Thyroid gland (tissue), 4 donors: Measurements from ENCODE around the gene DCANP1.

Experiments used
- POLR2A ChIP-seq, 2 donors: fragments of 450-650 bp; IDR thresholded peaks; one replicate each; pipeline ENCODE4 v1.6.1; 2017; ENCODE audit warnings: antibody characterized with exemption in 2 of 2, mild to moderate bottlenecking in 2 of 2, moderate library complexity in 1 of 2
- TF ChIP-seq, protein P1 (sequence below), 6 experiments: fragments of 200-600 bp in 3 of 6; fragments of 450-650 bp in 3 of 6; sonication (generic) in 3 of 6; IDR thresholded peaks; one replicate each; pipeline ENCODE4 v1.5.1; 2016 to 2019; ENCODE audit warnings: antibody characterized with exemption in 6 of 6, mild to moderate bottlenecking in 2 of 6, inconsistent platforms in 1 of 6, moderate library complexity in 1 of 6

- TF ChIP-seq POLR2A (IDR thresholded peaks at IDR 0.05): no peak
- TF ChIP-seq, protein P1, sequence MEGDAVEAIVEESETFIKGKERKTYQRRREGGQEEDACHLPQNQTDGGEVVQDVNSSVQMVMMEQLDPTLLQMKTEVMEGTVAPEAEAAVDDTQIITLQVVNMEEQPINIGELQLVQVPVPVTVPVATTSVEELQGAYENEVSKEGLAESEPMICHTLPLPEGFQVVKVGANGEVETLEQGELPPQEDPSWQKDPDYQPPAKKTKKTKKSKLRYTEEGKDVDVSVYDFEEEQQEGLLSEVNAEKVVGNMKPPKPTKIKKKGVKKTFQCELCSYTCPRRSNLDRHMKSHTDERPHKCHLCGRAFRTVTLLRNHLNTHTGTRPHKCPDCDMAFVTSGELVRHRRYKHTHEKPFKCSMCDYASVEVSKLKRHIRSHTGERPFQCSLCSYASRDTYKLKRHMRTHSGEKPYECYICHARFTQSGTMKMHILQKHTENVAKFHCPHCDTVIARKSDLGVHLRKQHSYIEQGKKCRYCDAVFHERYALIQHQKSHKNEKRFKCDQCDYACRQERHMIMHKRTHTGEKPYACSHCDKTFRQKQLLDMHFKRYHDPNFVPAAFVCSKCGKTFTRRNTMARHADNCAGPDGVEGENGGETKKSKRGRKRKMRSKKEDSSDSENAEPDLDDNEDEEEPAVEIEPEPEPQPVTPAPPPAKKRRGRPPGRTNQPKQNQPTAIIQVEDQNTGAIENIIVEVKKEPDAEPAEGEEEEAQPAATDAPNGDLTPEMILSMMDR (IDR thresholded peaks at IDR 0.05): no peak
Observed at GRCh38 chr5:135452321-135453030, 5.3 kb upstream of the DCANP1 start, which contains the start of gene TIFAB.
